Neural cell (in vitro differentiated cells): ENCODE results near the gene GPATCH2L.

Source experiments
- EZH2 ChIP-seq: fragments of 200-600, 300-800 bp; shearing (Covaris generic), sonication (generic); IDR thresholded peaks from 2 replicates; pipeline ENCODE4 v1.6.1; 2014; ENCODE audit warnings: antibody characterized with exemption, low read length, borderline replicate concordance, mild to moderate bottlenecking; ENCODE audit not compliant: insufficient read depth, poor library complexity, severe bottlenecking
- TAF1 ChIP-seq: IDR thresholded peaks from 2 replicates; pipeline ENCODE4 v1.6.1; 2012; ENCODE audit warnings: low read depth
- TF ChIP-seq, protein P1 (sequence below): fragments of 450-650 bp; IDR thresholded peaks from 2 replicates; pipeline ENCODE4 v1.5.1; 2014; ENCODE audit warnings: antibody characterized with exemption, mild to moderate bottlenecking, moderate library complexity; ENCODE audit not compliant: poor library complexity, severe bottlenecking

DNA sequence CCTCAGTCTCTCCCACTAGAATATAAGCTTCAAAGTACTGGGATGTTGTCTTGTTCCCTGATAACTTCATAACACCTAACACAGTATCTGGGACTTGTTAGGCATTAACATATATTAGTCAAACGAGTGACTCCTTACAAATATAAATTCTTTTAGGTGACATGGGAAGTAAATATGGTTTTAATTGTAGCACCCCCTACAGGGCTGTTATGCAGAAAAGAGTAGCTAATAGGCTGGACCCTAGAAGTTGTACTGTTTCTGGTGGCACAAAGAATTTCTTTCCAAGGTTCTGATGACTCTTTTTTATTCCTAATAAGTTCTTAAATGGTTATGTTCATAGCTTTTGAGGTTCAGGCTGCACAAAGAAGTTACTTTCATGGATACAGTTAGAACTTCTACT is 29.8 kb downstream of the GPATCH2L start:
- no peak for TF ChIP-seq TAF1
- TF ChIP-seq, protein P1, sequence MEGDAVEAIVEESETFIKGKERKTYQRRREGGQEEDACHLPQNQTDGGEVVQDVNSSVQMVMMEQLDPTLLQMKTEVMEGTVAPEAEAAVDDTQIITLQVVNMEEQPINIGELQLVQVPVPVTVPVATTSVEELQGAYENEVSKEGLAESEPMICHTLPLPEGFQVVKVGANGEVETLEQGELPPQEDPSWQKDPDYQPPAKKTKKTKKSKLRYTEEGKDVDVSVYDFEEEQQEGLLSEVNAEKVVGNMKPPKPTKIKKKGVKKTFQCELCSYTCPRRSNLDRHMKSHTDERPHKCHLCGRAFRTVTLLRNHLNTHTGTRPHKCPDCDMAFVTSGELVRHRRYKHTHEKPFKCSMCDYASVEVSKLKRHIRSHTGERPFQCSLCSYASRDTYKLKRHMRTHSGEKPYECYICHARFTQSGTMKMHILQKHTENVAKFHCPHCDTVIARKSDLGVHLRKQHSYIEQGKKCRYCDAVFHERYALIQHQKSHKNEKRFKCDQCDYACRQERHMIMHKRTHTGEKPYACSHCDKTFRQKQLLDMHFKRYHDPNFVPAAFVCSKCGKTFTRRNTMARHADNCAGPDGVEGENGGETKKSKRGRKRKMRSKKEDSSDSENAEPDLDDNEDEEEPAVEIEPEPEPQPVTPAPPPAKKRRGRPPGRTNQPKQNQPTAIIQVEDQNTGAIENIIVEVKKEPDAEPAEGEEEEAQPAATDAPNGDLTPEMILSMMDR: no peak
- TF ChIP-seq EZH2: no peak
